ENCODE data around the gene ALDH1A1. TPM values are rescaled to one million over a fixed set of nuclear protein-coding genes. Genes with fewer than 3 reads are reported as not detected.

Gene ALDH1A1
- total RNA-seq, 4 donors from 2014 or later = 23.3 to 42.8 (median 30.9) TPM

DNA sequence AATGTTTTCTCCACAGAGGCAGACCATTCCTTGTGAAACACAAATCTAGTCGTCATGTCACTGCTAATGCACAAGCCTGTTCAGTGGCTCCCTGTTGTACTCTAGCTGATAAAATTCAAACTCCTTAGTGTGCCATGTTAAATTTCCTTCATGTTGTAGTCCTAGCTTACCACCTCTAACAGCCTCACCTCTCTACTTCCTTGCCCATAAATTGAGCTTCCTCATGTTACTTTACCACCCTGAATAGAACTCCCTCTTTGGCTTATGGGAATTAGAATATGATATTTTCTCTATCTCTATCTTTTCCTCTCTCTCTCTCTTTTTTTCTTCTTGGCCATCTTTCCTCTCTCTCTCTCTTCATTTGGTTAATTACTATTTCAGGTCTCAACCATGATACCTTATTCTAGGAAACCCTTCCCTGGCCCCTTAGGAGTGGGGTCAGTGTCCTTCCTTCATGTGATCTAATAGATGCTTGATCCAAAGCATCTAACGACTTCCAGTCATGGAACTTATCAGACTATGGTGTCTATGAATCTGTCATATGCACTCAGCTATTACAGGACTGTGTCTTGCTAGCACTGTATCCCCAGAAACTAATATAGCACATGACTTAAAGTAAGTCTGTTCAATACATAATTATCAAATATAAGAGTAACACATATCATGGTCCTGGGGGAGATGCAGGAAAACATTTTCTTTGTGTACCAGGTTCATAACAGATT, 31.5 kb upstream of the ALDH1A1 start:
- Histone ChIP-seq H3K4me3 (no peak overlapping the region), H3K27ac (peak overlapping the region; percentile 69 to 87 (median 71)), H3K27me3 (no peaks in the 10 kb centered on the region), H3K36me3 (no peaks in the 10 kb centered on the region), H3K9me3 (no peaks in the 10 kb centered on the region), H3K4me1 (peaks cover 16 to 40% of the 10 kb centered on the region in 2 donors)
- TF ChIP-seq POLR2A (IDR thresholded peaks at IDR 0.05) = no peak
- TF ChIP-seq, protein P1, sequence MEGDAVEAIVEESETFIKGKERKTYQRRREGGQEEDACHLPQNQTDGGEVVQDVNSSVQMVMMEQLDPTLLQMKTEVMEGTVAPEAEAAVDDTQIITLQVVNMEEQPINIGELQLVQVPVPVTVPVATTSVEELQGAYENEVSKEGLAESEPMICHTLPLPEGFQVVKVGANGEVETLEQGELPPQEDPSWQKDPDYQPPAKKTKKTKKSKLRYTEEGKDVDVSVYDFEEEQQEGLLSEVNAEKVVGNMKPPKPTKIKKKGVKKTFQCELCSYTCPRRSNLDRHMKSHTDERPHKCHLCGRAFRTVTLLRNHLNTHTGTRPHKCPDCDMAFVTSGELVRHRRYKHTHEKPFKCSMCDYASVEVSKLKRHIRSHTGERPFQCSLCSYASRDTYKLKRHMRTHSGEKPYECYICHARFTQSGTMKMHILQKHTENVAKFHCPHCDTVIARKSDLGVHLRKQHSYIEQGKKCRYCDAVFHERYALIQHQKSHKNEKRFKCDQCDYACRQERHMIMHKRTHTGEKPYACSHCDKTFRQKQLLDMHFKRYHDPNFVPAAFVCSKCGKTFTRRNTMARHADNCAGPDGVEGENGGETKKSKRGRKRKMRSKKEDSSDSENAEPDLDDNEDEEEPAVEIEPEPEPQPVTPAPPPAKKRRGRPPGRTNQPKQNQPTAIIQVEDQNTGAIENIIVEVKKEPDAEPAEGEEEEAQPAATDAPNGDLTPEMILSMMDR (IDR thresholded peaks at IDR 0.05 in 4 of 5, conservative IDR thresholded peaks at IDR 0.05 in 1 of 5) = no peak
- intact Hi-C loops (cut with DNase I; ENCODE audit: low total_unique reads) (no loop called here), in situ Hi-C loops (cut with MboI; ENCODE audit: low sequenced_read_pairs in 4 of 4) (no loop called here)
- peak; percentile 45 to 68 for ATAC-seq
- no peak for DNase-seq

DNA sequence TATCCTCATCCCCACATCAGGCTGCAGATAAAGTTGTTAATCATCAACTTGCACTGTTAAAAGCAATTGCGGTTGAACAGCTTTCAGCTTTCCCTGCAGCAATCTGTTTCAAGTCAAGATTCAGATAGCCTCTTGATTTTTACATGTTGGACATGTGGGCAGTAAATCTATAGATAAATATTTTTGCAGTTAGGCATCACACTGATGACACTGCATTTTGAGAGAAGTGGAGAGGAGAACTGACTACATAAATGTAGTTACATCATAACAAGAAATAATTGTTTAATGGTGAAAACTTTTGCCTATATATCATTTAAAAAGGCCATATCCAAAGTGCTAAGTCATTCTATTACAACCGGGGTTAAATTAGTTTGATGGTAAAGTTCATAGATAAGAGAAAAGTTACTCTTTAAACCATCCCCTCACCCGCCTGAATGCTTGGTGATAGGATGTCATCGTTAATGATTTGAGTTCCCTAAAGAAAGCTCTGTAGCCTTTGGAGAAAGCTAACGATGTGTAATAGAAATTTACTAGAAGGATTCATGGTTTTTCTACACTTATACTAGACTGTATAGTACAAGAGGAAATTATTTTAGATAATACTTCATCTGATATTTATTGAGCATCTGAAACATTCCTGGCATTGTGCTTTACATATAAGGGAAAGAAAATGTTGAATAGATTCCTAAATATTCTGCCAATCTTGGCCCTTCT, 30.8 kb upstream of the ALDH1A1 start:
- no peaks in the 10 kb centered on the region for H3K27me3 ChIP-seq
- no peak for DNase-seq

DNA sequence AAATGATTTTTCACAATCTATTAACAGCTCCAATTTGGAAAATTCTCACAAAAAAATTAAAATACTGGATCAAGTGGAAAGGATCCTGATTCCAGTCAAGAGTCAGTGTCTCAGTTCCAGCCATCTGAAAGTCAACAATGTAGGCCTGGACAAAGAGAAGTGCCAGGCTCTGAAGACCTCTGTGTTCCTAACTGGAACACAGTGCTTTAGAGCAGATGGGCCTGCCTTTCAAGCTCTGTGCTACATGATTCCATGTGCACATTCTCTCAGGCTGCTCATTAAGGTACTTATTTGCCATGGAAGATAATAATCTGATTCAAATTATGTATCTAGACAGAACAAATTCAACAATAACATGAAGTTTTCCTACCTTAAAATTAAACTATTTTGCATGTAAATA, 30.2 kb upstream of the ALDH1A1 start:
- no peak for DNase-seq
- no peaks in the 10 kb centered on the region for H3K9me3 ChIP-seq
- no peak for ATAC-seq
- peaks cover 16 to 46% of the 10 kb centered on the region in 2 donors for H3K4me1 ChIP-seq
- intact Hi-C loops (cut with DNase I; ENCODE audit: low total_unique reads) (no loop called here), in situ Hi-C loops (cut with MboI; ENCODE audit: low sequenced_read_pairs in 4 of 4) (no loop called here)
- TF ChIP-seq POLR2A (IDR thresholded peaks at IDR 0.05) = no peak
- TF ChIP-seq, protein P1 (IDR thresholded peaks at IDR 0.05 in 4 of 5, conservative IDR thresholded peaks at IDR 0.05 in 1 of 5) = no peak
- no peak overlapping the region for H3K4me3 ChIP-seq
- H3K27me3 ChIP-seq = no peaks in the 10 kb centered on the region
- peak overlapping the region; percentile 69 to 87 (median 71) for H3K27ac ChIP-seq
- H3K36me3 ChIP-seq = no peaks in the 10 kb centered on the region

More for the DNA sequence above, 30.8 kb upstream of the ALDH1A1 start:
- Histone ChIP-seq H3K4me3 (no peak overlapping the region), H3K27ac (peak overlapping the region; percentile 69 to 87 (median 71)), H3K9me3 (no peaks in the 10 kb centered on the region), H3K4me1 (peaks cover 16 to 48% of the 10 kb centered on the region in 2 donors), H3K36me3 (no peaks in the 10 kb centered on the region)
- TF ChIP-seq POLR2A (IDR thresholded peaks at IDR 0.05) = no peak
- TF ChIP-seq, protein P1 (IDR thresholded peaks at IDR 0.05 in 4 of 5, conservative IDR thresholded peaks at IDR 0.05 in 1 of 5) = no peak
- no peak for ATAC-seq
- intact Hi-C loops (cut with DNase I; ENCODE audit: low total_unique reads) = no loop called here
- in situ Hi-C loops (cut with MboI; ENCODE audit: low sequenced_read_pairs in 4 of 4) = no loop called here

DNA sequence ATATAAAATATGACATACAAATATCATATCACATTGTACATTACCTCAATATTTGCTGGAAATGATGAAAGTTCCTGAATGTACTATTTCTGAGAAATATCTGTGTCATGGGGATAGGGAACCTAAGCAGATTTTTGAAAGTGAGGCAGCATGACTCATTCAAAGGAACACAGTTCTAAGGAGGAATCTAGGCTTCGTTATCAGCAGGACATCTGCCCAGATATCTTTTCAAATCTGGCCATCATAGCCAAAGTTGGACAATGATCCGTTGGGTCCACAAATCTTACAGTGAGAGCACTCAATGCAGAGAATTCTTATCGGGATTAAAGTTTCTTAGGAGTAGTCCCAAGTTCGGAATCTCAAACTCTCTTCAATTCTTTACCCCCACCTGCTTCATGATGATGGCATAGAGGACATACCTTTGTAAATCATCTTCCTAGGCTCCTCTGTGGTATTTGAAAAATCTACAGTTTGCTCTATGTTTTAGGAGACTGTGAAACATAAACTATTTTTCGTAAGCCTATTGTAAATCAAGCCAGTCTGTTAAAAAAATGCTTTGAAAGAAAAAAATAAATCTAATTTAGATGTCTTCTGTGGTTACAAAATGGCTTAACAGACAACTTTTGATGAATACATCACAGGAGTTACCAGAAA, 29.4 kb upstream of the ALDH1A1 start:
- Histone ChIP-seq H3K4me3 (no peak overlapping the region), H3K27ac (peak overlapping the region in 1 of 4 donors; percentile 87), H3K9me3 (no peaks in the 10 kb centered on the region), H3K27me3 (no peaks in the 10 kb centered on the region), H3K4me1 (peaks cover 16 to 43% of the 10 kb centered on the region in 2 donors), H3K36me3 (no peaks in the 10 kb centered on the region)
- no peak for ATAC-seq
- in situ Hi-C loops (cut with MboI; ENCODE audit: low sequenced_read_pairs in 4 of 4) (no loop called here), intact Hi-C loops (cut with DNase I; ENCODE audit: low total_unique reads) (no loop called here)
- no peak for TF ChIP-seq POLR2A (IDR thresholded peaks at IDR 0.05)
- TF ChIP-seq, protein P1 (IDR thresholded peaks at IDR 0.05 in 4 of 5, conservative IDR thresholded peaks at IDR 0.05 in 1 of 5) = no peak
- DNase-seq = no peak
